ENCODE results near the gene PPDPF.
"Not testable (repeated sequence)": the region's sequence is repeated elsewhere in the genome, so short reads cannot be mapped to it uniquely, and the experiment has no call there.

Gene PPDPF

DNA sequence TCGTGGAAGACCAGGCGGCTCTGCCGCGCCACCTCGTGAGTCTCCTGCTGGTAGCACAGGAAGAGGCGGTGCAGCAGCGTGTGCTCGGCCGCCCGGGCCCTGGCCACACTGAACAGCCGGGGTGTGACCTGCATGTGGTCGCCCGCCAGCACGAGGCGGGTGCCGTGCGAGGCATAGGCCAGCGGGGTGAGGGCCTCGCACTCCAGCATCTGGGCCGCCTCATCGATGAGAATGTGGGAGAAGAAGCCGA lies 46.5 kb downstream of the PPDPF start:
- Histone ChIP-seq H3K4me1 (ENCODE audit: insufficient read depth, low read length) (no peaks in the 10 kb centered on the region), H3K9me3 (ENCODE audit: control insufficient read depth, insufficient read depth, low read length) (no peaks in the 10 kb centered on the region), H3K9ac (ENCODE audit: low read depth, low read length) (no peak overlapping the region), H3K36me3 (ENCODE audit: insufficient read depth, low read length) (no peaks in the 10 kb centered on the region)

DNA sequence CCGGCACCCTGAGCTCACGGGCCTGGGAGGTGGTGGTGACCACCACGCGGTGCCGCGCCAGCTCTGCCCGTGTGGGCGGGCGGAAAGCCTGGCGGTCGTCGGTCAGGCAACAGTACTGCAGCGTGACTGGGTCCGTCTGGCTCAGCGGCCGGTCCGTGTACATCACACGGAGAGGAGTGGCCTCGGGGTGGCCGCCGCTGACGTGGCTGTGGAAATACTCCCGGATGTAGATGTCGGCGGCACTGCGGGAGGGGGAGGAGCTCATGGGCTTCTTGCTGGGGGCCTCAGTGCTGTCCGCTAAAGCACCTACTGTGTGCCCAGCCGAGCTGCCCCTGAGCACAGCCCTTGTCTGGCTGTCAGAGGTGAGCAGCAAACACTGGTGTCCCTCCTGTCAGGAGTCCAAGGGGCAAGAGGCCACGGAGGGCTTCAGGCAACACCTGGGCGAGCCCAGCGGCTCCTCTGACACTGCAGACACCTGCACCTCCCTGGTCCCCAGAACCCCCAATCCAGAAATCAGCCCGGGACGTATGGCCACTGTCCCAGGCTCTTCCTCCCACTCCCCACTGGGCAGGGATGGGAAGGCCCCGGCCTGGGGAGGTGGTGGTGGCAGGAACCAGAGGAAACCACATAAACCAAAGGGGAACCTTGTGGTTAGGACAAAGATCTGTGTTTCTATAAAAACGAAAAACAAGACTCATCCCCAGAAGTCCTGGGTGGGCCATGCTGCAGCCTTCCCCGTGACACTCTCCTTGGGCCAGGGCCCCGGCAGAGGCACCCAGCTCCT lies 47.0 kb downstream of the PPDPF start:
- Histone ChIP-seq H3K4me1 (ENCODE audit: insufficient read depth, low read length) (no peaks in the 10 kb centered on the region), H3K36me3 (ENCODE audit: insufficient read depth, low read length) (no peaks in the 10 kb centered on the region), H3K9me3 (ENCODE audit: control insufficient read depth, insufficient read depth, low read length) (no peaks in the 10 kb centered on the region), H3K9ac (ENCODE audit: low read depth, low read length) (no peak overlapping the region)

DNA sequence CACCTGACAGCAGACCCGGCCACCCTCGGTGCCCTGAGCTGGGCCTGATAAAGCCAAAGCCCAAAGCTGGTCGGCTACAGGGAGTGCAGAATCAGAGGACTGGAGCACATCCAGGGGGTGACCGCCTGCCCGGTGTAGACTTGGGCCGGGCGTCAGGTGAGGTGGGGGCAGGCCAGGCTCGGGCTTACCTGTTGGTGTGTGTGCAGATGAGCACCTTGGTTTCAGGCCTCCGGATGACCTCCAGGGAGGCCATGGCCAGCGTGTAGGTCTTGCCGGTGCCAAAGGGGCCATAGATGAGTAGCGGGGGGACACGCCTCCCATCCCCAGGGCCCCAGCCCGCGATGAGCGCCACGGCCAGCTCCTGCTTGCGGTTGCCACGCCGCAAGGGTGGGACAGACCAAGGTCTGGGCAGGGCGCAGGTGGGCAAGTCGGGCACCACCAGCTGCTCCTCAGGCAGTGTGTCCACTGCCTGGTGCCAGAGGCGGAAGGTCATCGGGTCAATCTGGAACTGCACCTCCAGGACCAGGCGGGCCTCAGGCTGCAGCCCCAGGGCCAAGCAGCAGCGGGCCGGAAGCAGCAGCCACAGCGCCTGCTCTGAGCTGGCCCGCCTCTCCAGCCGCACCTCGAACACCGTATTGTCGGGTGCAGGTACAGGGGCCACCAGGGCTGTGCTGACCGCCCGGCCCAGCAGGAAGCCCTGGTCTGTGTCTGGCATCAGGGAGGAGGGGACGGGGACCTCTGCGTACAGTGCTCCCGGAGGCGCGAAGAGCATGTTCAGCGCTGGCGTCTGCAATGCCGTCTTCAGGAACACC lies 47.8 kb downstream of the PPDPF start:
- Histone ChIP-seq H3K9me3 (ENCODE audit: control insufficient read depth, insufficient read depth, low read length) (no peaks in the 10 kb centered on the region), H3K9ac (ENCODE audit: low read depth, low read length) (no peak overlapping the region), H3K4me1 (ENCODE audit: insufficient read depth, low read length) (no peaks in the 10 kb centered on the region), H3K36me3 (ENCODE audit: insufficient read depth, low read length) (no peaks in the 10 kb centered on the region)

DNA sequence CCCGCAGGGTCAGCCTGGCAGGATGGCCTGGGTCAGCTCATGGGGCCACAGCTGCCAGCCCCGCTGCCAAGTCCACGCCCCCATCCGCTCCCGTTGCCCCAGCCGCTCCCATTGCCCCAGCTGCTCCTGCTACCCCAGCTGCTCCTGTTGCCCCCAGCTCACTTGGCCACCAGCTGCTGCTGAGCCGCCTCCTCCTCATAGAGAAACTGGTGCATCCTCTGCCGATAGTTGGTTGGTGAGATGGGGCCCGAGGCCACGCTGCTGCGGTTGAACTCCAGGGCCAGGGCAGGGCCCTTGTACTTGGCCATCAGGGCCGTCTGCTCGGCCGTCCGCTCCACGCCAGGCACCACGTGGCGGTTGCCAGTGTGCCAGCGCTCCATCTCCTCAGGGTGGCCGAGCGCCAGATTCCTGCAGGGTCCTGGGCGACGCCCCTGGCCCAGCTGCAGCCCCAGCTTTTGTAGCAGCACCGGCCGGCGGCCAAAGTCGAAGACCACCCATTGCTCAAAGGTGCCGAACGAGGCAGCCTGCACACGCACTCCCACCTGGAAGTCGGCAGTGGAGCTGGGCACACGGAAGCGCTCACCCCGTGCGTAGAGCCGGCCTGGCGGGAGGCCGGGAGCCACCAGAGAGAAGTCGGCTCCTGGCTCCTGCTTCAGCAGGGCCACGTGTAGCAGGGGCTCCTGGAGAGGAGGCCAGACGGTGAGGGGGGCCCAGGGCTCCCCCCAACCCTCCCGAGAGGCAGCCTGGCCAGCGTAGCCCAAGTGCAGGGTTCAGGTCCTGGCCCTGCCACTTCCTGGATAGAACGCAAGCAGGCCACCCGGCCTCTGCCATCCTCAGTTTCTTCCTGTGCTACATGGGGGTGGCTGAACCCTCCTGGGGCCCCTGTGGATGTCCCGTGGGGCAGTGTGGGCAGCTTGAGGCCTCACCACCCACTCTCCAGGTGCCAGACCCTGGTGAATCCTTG lies 48.7 kb downstream of the PPDPF start:
- H3K36me3 ChIP-seq (ENCODE audit: insufficient read depth, low read length), result no peaks in the 10 kb centered on the region
- no peak overlapping the region for H3K9ac ChIP-seq (ENCODE audit: low read depth, low read length)
- H3K9me3 ChIP-seq (ENCODE audit: control insufficient read depth, insufficient read depth, low read length), result no peaks in the 10 kb centered on the region
- H3K4me1 ChIP-seq (ENCODE audit: insufficient read depth, low read length), result no peaks in the 10 kb centered on the region

DNA sequence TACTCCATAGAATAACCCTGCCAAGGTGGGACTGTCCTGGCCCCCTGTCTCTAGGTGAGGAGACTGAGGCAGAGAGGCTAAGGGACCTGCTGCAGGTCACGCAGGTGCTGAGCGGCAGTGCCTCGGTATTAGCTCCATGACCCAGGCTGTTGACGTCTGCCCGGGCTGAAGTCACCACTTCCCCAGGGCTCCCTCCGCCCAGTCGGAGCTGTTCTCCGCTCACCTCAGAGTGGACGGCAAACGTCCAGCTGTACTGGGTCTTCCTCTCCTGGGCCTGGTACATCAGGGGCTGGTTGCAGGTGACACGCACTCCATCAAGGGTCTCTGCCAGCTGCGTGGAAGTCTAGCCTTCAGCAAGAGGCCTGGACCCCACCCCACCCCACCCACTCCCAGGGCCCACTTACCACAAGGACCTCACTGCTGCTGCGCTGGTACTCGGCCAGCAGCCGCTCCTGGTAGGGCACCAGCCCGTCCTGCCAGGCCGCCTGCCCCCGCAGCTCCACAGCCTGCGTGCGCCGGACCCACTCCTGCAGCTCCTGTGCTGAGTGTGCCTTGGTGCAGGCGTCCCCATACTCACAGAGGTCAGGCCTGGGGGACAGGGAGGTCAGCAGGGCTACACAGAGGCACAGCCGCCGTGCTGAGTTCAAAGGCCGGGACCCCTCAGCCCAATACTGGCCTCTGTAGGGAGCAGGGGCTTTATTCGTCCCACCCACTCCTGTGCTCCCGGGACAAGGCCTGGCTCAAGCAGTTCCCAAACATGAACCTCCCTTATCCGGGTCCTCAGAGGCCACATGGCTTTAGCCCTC lies 49.9 kb downstream of the PPDPF start:
- Histone ChIP-seq H3K9me3 (ENCODE audit: control insufficient read depth, insufficient read depth, low read length) (no peaks in the 10 kb centered on the region), H3K36me3 (ENCODE audit: insufficient read depth, low read length) (no peaks in the 10 kb centered on the region), H3K9ac (ENCODE audit: low read depth, low read length) (no peak overlapping the region), H3K4me1 (ENCODE audit: insufficient read depth, low read length) (no peaks in the 10 kb centered on the region)

DNA sequence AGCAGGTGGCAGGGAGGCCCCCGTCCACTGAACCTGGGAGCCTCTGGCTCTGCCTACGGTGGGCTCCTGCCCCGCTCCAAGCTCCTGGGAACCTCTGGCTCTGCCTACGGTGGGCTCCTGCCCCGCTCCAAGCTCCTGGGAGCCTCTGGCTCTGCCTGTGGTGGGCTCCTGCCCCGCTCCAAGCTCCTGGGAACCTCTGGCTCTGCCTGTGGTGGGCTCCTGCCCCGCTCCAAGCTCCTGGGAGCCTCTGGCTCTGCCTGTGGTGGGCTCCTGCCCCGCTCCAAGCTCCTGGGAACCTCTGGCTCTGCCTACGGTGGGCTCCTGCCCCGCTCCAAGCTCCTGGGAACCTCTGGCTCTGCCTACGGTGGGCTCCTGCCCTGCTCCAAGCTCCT lies 50.5 kb downstream of the PPDPF start:
- not testable (repeated sequence) for H3K9ac ChIP-seq (ENCODE audit: low read depth, low read length); H3K4me1 ChIP-seq (ENCODE audit: insufficient read depth, low read length); H3K36me3 ChIP-seq (ENCODE audit: insufficient read depth, low read length)

More for the DNA sequence above, 50.5 kb downstream of the PPDPF start:
- H3K9me3 ChIP-seq (ENCODE audit: control insufficient read depth, insufficient read depth, low read length), result not testable (repeated sequence)
